Measurements from ENCODE around the gene GEMIN8.

Gene GEMIN8

DNA sequence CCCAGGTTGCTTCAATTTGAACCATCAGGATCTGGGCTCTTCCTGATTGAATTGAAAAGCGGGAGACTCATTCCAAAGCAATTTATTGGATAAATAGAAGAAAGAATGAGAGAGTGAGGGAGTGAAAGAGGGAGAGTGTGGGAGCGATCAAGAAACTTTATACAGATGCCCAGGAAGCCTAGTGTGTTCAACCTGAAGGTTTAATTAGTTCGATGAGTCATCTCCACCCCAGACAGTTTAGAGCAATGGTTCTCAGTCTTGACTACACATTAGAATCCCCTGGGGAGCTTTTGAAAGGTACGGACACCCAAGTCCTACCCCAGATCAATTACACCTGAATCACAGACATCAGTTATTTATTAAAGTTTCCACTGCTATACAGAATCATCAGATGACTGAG, 61.5 kb downstream of the GEMIN8 start:
- H3K9me3 ChIP-seq (ENCODE audit: insufficient read depth, low read depth, low read length) = no peaks in the 10 kb centered on the region
- no peaks in the 10 kb centered on the region for H3K4me1 ChIP-seq (ENCODE audit: insufficient read depth, low read length)
- no peak overlapping the region for H3K27ac ChIP-seq (ENCODE audit: low read length)
- H3K27me3 ChIP-seq (ENCODE audit: insufficient read depth, low read length) = no peaks in the 10 kb centered on the region
- no peaks in the 10 kb centered on the region for H3K36me3 ChIP-seq (ENCODE audit: insufficient read depth, low read depth, low read length)
- no peak overlapping the region for H3K9ac ChIP-seq (ENCODE audit: low read depth, low read length)
- H3K4me3 ChIP-seq (ENCODE audit: low read length) = no peak overlapping the region

DNA sequence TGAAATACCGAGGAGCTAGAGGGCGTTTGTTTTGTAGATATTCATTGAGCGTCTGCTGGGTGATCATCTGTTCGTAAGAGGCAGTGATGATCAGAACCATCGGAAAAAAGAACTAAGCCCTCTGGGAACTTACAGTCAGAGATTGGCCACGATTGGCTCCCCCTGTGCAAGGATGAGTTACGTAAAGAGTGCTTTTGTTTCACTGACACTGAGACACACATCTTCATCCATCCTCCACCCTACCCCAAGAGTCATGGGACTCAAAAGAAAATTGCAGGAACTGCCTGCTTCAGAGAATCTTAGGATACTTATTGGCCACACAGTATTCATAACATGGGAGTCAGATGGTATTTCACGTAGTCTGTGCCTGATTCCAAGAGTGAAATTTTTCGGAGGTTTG, 62.1 kb downstream of the GEMIN8 start:
- H3K27me3 ChIP-seq (ENCODE audit: insufficient read depth, low read length) = no peaks in the 10 kb centered on the region
- H3K9me3 ChIP-seq (ENCODE audit: insufficient read depth, low read depth, low read length) = no peaks in the 10 kb centered on the region
- no peaks in the 10 kb centered on the region for H3K36me3 ChIP-seq (ENCODE audit: insufficient read depth, low read depth, low read length)
- H3K4me3 ChIP-seq (ENCODE audit: low read length) = no peak overlapping the region
- no peaks in the 10 kb centered on the region for H3K4me1 ChIP-seq (ENCODE audit: insufficient read depth, low read length)
- H3K27ac ChIP-seq (ENCODE audit: low read length) = no peak overlapping the region
- no peak overlapping the region for H3K9ac ChIP-seq (ENCODE audit: low read depth, low read length)

DNA sequence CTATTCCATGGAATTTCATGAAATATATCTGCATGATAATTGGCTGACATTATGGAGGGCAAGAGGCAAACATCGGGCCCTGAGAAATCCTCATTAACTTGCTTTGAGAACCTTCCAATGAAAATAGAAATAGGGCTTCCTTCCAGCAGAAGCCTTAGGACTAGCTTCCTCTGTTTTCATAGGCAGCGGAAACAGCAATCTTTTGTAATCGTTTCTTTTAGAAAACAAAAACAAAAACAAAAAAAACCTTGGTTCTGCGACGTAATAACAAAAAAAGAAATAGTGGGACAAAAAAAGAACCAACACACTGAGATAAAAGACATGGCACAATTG, 62.9 kb downstream of the GEMIN8 start:
- Histone ChIP-seq H3K27ac (ENCODE audit: low read length) (no peak overlapping the region), H3K36me3 (ENCODE audit: insufficient read depth, low read depth, low read length) (no peaks in the 10 kb centered on the region), H3K9ac (ENCODE audit: low read depth, low read length) (no peak overlapping the region), H3K4me3 (ENCODE audit: low read length) (no peak overlapping the region), H3K9me3 (ENCODE audit: insufficient read depth, low read depth, low read length) (no peaks in the 10 kb centered on the region), H3K4me1 (ENCODE audit: insufficient read depth, low read length) (no peaks in the 10 kb centered on the region), H3K27me3 (ENCODE audit: insufficient read depth, low read length) (no peaks in the 10 kb centered on the region)

DNA sequence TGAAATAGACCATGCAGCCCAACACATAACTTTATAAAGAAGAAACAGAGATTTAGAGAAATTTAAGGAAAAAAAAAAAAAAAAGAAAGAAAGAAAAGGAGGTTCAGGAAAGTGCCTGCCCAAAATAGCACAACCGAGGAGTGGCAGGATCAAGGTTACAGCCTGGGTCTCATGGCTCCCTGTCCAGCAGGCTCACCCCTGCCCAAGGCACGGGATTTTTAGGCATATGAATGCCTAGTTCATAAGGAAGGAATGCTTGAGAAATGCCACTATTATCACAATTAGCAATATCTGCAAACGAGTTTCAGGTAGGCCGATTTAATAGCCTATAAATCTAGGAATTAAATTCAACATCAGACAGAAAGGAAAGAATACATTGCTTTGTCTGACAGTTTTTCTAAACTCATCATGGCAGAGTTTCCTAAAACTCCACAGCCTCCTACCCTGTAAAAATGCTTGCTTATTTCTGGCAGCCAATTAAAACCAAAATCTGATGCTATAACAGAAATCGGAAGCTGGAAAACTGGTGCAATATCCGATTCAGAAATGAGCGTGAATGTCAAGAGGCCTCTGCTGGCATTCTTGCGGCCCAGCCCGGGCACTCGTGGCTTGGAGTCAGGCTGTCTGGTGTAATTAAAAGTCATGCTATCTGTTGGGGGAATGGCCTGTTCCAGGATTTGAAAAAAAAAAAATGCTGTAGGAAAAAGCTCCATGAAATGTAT, 63.5 kb downstream of the GEMIN8 start:
- Histone ChIP-seq H3K4me3 (ENCODE audit: low read length) (no peak overlapping the region), H3K4me1 (ENCODE audit: insufficient read depth, low read length) (no peaks in the 10 kb centered on the region), H3K36me3 (ENCODE audit: insufficient read depth, low read depth, low read length) (no peaks in the 10 kb centered on the region), H3K27ac (ENCODE audit: low read length) (no peak overlapping the region), H3K9ac (ENCODE audit: low read depth, low read length) (no peak overlapping the region), H3K27me3 (ENCODE audit: insufficient read depth, low read length) (no peaks in the 10 kb centered on the region), H3K9me3 (ENCODE audit: insufficient read depth, low read depth, low read length) (no peaks in the 10 kb centered on the region)

- H3K9ac ChIP-seq (ENCODE audit: low read depth, low read length) = no peak overlapping the region
- H3K4me1 ChIP-seq (ENCODE audit: insufficient read depth, low read length) = no peaks in the 10 kb centered on the region
- no peaks in the 10 kb centered on the region for H3K36me3 ChIP-seq (ENCODE audit: insufficient read depth, low read depth, low read length)
- H3K27ac ChIP-seq (ENCODE audit: low read length) = no peak overlapping the region
- no peak overlapping the region for H3K4me3 ChIP-seq (ENCODE audit: low read length)
- no peaks in the 10 kb centered on the region for H3K27me3 ChIP-seq (ENCODE audit: insufficient read depth, low read length)
- no peaks in the 10 kb centered on the region for H3K9me3 ChIP-seq (ENCODE audit: insufficient read depth, low read depth, low read length)
Measured at GRCh38 chrX:13965531-13965930, 64.2 kb downstream of the GEMIN8 start.

DNA sequence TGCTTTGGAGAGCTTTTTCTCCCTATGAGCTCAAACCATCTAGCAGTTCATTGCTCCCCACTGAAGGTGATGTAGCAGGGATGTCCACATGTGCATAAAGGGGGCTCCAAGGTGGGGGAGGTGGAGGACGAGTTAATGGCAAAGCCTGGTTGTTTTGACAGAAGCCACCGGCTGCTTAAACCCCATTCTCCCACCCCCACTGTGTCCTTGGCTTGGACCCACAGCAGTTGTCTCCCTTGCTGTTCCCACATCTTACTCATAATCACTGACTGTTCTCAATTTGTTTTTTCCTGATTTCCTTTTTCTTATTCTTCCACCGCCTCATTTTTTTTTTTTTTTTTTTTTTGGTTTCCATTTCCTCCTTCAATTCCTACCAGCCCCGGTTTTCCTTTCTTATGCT, 72.7 kb downstream of the GEMIN8 start:
- Histone ChIP-seq H3K4me1 (ENCODE audit: insufficient read depth, low read length) (no peaks in the 10 kb centered on the region), H3K27me3 (ENCODE audit: insufficient read depth, low read length) (no peaks in the 10 kb centered on the region), H3K9ac (ENCODE audit: low read depth, low read length) (no peak overlapping the region), H3K27ac (ENCODE audit: low read length) (no peak overlapping the region), H3K9me3 (ENCODE audit: insufficient read depth, low read depth, low read length) (no peaks in the 10 kb centered on the region), H3K4me3 (ENCODE audit: low read length) (no peak overlapping the region), H3K36me3 (ENCODE audit: insufficient read depth, low read depth, low read length) (no peaks in the 10 kb centered on the region)

All from iPS-20b (cell line).